GM10266 (cell line): ENCODE measurements around the gene DLGAP5.

Experiments
- DNase-seq: peaks from one replicate; pipeline ENCODE4 v3.0.0; 2012; ENCODE audit errors: extremely low spot score
- TF ChIP-seq, protein P1 (sequence below): IDR thresholded peaks from 2 replicates; pipeline ENCODE4 v1.5.1; 2012; ENCODE audit warnings: mild to moderate bottlenecking, low read depth; ENCODE audit not compliant: control insufficient read depth, insufficient read depth; ENCODE audit errors: missing control alignments

The DLGAP5 gene

GRCh38 chr14:55103005-55103640 lies 88.3 kb downstream of the DLGAP5 start:
- TF ChIP-seq, protein P1, sequence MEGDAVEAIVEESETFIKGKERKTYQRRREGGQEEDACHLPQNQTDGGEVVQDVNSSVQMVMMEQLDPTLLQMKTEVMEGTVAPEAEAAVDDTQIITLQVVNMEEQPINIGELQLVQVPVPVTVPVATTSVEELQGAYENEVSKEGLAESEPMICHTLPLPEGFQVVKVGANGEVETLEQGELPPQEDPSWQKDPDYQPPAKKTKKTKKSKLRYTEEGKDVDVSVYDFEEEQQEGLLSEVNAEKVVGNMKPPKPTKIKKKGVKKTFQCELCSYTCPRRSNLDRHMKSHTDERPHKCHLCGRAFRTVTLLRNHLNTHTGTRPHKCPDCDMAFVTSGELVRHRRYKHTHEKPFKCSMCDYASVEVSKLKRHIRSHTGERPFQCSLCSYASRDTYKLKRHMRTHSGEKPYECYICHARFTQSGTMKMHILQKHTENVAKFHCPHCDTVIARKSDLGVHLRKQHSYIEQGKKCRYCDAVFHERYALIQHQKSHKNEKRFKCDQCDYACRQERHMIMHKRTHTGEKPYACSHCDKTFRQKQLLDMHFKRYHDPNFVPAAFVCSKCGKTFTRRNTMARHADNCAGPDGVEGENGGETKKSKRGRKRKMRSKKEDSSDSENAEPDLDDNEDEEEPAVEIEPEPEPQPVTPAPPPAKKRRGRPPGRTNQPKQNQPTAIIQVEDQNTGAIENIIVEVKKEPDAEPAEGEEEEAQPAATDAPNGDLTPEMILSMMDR = no peak
- no peak for DNase-seq

GRCh38 chr14:55102141-55102621 lies 89.2 kb downstream of the DLGAP5 start:
- TF ChIP-seq, protein P1 = no peak
- peak; percentile 53 for DNase-seq

- no peak for DNase-seq
- TF ChIP-seq, protein P1 = no peak
Observed at GRCh38 chr14:55101698-55102097, 89.7 kb downstream of the DLGAP5 start.

DNA sequence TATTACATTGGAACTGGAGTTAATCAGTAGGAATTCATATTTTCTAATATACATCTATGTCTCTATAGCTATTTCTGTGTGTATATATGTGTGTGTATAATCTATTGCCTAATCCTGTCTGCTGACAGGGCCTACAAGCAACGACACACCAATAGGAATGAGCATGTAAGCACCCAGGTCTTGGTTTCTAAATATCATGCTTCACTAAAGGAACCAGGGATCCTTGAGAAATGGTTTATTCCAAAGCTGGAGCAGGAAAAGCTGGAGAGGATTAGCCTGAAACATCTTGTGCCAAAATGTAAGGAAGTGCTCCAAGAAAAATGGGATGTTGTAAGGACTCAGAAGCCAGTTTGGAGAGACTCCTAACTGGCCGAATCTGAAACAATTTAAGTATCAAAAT lies 91.6 kb downstream of the DLGAP5 start:
- TF ChIP-seq, protein P1 = no peak
- no peak for DNase-seq

- TF ChIP-seq, protein P1 = no peak
- no peak for DNase-seq
Observed at GRCh38 chr14:55098561-55098898, 92.9 kb downstream of the DLGAP5 start.
